ENCODE data around the gene ANKRD33B. TPM values are rescaled to one million over a fixed set of nuclear protein-coding genes. Genes with fewer than 3 reads are reported as not detected.

Gene ANKRD33B
- total RNA-seq, 1 donor from 2014 or later: 8.1 TPM

GRCh38 chr5:10678244-10678643 is 114.4 kb downstream of the ANKRD33B start:
- no peak for DNase-seq

- no peak for DNase-seq
Measured at GRCh38 chr5:10679336-10679988, 115.6 kb downstream of the ANKRD33B start.

GRCh38 chr5:10680876-10681481 is 117.1 kb downstream of the ANKRD33B start:
- no peak for DNase-seq

- no peak for DNase-seq
Measured at GRCh38 chr5:10681731-10682679, 118.1 kb downstream of the ANKRD33B start.

GRCh38 chr5:10682801-10683525 is 119.1 kb downstream of the ANKRD33B start:
- no peak for DNase-seq

- DNase-seq: no peak
Measured at GRCh38 chr5:10684303-10685086, 120.6 kb downstream of the ANKRD33B start.

GRCh38 chr5:10685115-10685521 is 121.2 kb downstream of the ANKRD33B start:
- DNase-seq: no peak

GRCh38 chr5:10686890-10687289 is 123.0 kb downstream of the ANKRD33B start:
- DNase-seq: no peak

GRCh38 chr5:10688651-10689171 is 124.8 kb downstream of the ANKRD33B start:
- no peak for DNase-seq

GRCh38 chr5:10689391-10690081 is 125.7 kb downstream of the ANKRD33B start:
- no peak for DNase-seq

GRCh38 chr5:10690460-10691440 is 126.9 kb downstream of the ANKRD33B start:
- no peak for DNase-seq

GRCh38 chr5:10691826-10692785 is 128.2 kb downstream of the ANKRD33B start:
- no peak for DNase-seq

- DNase-seq: peak; percentile 78
Measured at GRCh38 chr5:10695055-10695649, 131.3 kb downstream of the ANKRD33B start.

GRCh38 chr5:10695759-10696543 is 132.1 kb downstream of the ANKRD33B start:
- DNase-seq: no peak

GRCh38 chr5:10699281-10699874 is 135.5 kb downstream of the ANKRD33B start:
- no peak for DNase-seq

- DNase-seq: no peak
Measured at GRCh38 chr5:10699987-10700386, 136.1 kb downstream of the ANKRD33B start.

Measured in tongue (tissue), 2 donors.